Activated CD4-positive, alpha-beta memory T cell treated with anti-CD3 and anti-CD28 coated beads for 36 hours (primary cell): Measurements from ENCODE around the gene MTG2. TPM values are rescaled to one million over a fixed set of nuclear protein-coding genes. Genes with fewer than 3 reads are reported as not detected.

Source experiments
- CTCF ChIA-PET: fragments of 350-600 bp; sonication (Branson Sonifier 250); formaldehyde crosslinking; loops from one replicate; lab custom pipeline; 2021; ENCODE audit warnings: antibody characterized with exemption, inconsistent platforms; lab: Charles Lee
- POLR2A ChIA-PET: fragments of 350-600 bp; sonication (Branson Sonifier 250); formaldehyde crosslinking; loops from one replicate; lab custom pipeline; 2021; ENCODE audit warnings: antibody characterized with exemption; lab: Charles Lee
- DNase-seq: peaks from one replicate; pipeline ENCODE4 v3.0.0-alpha.2; 2020
- H3K27ac Mint-ChIP-seq: one replicate; pipeline ENCODE4 v1.8.0; 2021; ENCODE audit warnings: mixed read lengths
- H3K27me3 Mint-ChIP-seq: one replicate; pipeline ENCODE4 v1.8.0; 2021; ENCODE audit warnings: mixed read lengths
- H3K36me3 Mint-ChIP-seq: one replicate; pipeline ENCODE4 v1.8.0; 2021; ENCODE audit warnings: mixed read lengths
- H3K4me1 Mint-ChIP-seq: one replicate; pipeline ENCODE4 v1.8.0; 2021; ENCODE audit warnings: low read depth, mixed read lengths
- H3K4me3 Mint-ChIP-seq: one replicate; pipeline ENCODE4 v1.8.0; 2021; ENCODE audit warnings: mild to moderate bottlenecking, mixed read lengths
- H3K9me3 Mint-ChIP-seq: one replicate; pipeline ENCODE4 v1.8.0; 2021; ENCODE audit warnings: mixed read lengths
- intact Hi-C: fragments of 100-400 bp; cut with micrococcal nuclease; formaldehyde crosslinking; loops from one replicate; pipeline ENCODE4 v1.15.1; 2023
- total RNA-seq, 2 experiments: library from RNA; stranded (reverse); gene quantifications; one replicate each; pipeline ENCODE4 v1.2.3, GENCODE V29; 2021

The MTG2 gene
- total RNA-seq, 2 experiments from 2014 or later = 31.4 to 32.5 TPM

DNA sequence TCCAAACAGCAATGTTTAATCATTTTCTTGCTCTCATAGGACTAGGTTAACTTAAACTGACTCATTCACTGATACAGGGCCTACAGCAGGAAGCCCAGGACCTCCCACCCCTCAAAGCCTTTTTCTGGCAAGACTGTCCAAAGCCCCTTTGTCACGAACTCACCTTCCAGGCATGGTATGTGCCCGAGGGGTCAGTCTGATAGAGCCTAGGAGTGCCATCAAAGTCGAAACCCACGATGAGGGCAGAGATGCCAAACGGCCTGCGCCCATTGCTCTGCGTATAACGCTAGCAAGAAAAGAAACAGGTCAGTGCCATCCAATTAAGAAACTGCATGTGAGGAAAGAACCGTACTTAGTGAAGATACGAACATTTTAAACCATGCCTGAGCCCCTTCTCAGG, 43.9 kb upstream of the MTG2 start:
- intact Hi-C loops = no loop called here
- peaks cover 37% of the 10 kb centered on the region for H3K4me1 Mint-ChIP-seq
- no peaks in the 10 kb centered on the region for H3K9me3 Mint-ChIP-seq
- H3K4me3 Mint-ChIP-seq = no peak overlapping the region
- no peaks in the 10 kb centered on the region for H3K27me3 Mint-ChIP-seq
- DNase-seq = no peak
- H3K36me3 Mint-ChIP-seq = peaks cover 48% of the 10 kb centered on the region
- CTCF ChIA-PET = no interaction called here
- peak overlapping the region; percentile 54 for H3K27ac Mint-ChIP-seq
- POLR2A ChIA-PET = interaction anchor here (0.6 to 1.6 kb wide), 3 partner anchors 17 to 72 kb away, joined by 3 to 10 read pairs (median 3); partner anchors contain the start of genes LSM14B and MTG2

DNA sequence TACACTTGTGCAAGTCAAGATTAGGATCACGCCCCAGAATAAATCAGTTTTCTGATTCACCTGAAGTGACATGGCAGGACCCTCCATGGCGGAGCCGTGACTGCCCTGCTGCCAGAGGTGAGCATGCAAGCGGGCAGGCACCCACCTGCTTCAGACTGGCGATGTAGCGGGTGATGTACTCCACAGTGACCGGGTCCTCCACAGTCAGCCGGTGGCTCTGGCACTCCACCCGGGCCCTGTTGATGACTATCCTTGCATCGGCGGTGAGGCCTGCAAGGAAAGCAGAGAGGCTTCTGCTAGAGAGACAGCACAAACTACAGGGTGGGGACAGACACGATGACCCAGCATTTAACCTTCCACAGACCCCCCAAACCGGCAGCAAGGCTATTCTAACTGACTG, 43.2 kb upstream of the MTG2 start:
- ChIA-PET POLR2A (no interaction called here), CTCF (no interaction called here)
- H3K4me1 Mint-ChIP-seq = peaks cover 36% of the 10 kb centered on the region
- H3K4me3 Mint-ChIP-seq = no peak overlapping the region
- no peak for DNase-seq
- no peaks in the 10 kb centered on the region for H3K9me3 Mint-ChIP-seq
- no peaks in the 10 kb centered on the region for H3K27me3 Mint-ChIP-seq
- H3K36me3 Mint-ChIP-seq = peaks cover 46% of the 10 kb centered on the region
- peak overlapping the region; percentile 62 for H3K27ac Mint-ChIP-seq
- intact Hi-C loops = loop anchor here (5.0 kb wide), 1 partner anchor 248 kb away; the partner anchor contains the start of gene RPS21

DNA sequence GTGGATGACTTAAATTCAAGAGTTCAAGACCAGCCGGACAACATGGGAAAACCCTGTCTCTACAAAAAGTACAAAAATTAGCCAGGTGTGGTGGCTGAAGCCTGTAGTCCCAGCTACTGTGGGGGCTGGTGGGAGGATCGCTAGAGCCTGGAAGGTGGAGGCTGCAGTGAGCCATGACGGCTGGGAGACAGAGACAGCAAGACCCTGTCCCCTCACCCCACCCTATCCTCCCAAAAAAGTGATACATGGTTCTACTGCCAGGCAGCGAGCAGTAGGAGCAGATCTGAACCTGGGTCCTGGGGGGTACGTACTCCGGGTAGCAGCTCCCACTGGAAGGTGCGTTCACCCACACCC, 41.8 kb upstream of the MTG2 start:
- ChIA-PET POLR2A (interaction anchor here (1.1 to 3.6 kb wide), 3 partner anchors 20 to 77 kb away, joined by 3 to 15 read pairs (median 10); no protein-coding TSS in a partner anchor), CTCF (interaction anchor here (0.5 to 3.1 kb wide), 5 partner anchors 8 to 130 kb away, joined by 3 to 16 read pairs (median 8); partner anchors contain the start of gene LSM14B)
- DNase-seq = peak; percentile 23
- Mint-ChIP-seq H3K27me3 (no peaks in the 10 kb centered on the region), H3K36me3 (peaks cover 47% of the 10 kb centered on the region), H3K9me3 (no peaks in the 10 kb centered on the region), H3K4me3 (peak overlapping the region; percentile 93), H3K27ac (peak overlapping the region; percentile 94), H3K4me1 (peaks cover 50% of the 10 kb centered on the region)
- intact Hi-C loops = loop anchor here (5.0 kb wide), 1 partner anchor 246 kb away; the partner anchor contains the start of gene RPS21

- peaks cover 41% of the 10 kb centered on the region for H3K36me3 Mint-ChIP-seq
- peaks cover 50% of the 10 kb centered on the region for H3K4me1 Mint-ChIP-seq
Measured at GRCh38 chr20:62141397-62142251, 41.2 kb upstream of the MTG2 start.

DNA sequence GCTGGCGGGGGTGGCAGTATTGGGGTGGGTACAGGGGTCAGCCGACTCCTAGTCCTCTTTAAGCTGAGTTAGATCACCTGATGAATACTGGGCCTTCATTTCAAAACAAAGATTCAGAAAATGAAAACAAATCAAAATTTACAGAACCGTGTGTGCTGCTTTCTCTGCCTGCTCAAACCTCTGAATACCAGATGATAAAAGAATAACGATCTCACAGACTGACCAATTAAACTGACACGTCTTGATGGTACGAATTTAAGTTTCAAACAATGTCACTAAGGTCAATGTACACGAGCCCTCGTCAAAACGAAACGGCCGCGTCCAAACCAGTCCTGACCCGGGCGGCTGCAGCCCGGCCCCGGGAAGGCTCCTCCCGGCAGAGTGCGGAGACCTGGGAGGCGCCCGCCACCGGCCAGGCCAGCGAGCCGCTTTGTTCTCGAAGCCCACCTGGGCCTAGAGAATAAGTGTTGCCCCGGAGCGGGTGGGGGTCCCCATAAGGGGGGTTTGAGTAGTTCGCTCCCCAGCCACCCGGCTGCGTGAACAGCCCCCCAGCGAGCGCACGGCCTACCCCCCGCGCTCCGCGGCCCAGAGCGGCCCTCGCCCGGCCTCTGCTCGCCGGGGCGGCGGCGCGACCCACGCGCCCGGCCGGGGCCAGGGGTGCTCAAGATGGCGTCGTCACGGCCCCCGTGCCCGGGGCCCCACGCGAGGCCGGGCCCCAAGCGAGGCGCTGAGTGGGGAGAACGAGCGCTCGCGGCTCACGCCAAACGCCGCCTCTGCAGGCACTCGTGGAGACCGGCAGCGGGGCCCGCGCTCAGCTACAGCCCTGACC, 40.4 kb upstream of the MTG2 start:
- no peaks in the 10 kb centered on the region for H3K9me3 Mint-ChIP-seq
- DNase-seq = peak; percentile 27
- H3K36me3 Mint-ChIP-seq = peaks cover 38% of the 10 kb centered on the region
- CTCF ChIA-PET = interaction anchor here (0.9 to 3.1 kb wide), 7 partner anchors 10 to 131 kb away, joined by 3 to 16 read pairs (median 5); partner anchors contain the start of gene LSM14B
- intact Hi-C loops = loop anchor here (1.0 to 5.0 kb wide), 4 partner anchors 18 to 245 kb away; partner anchors contain the start of genes LSM14B, OSBPL2 and RPS21
- H3K4me3 Mint-ChIP-seq = peak overlapping the region; percentile 93
- POLR2A ChIA-PET = interaction anchor here (1.1 to 3.6 kb wide), 6 partner anchors 9 to 79 kb away, joined by 3 to 15 read pairs (median 7); partner anchors contain the start of gene TAF4
- no peaks in the 10 kb centered on the region for H3K27me3 Mint-ChIP-seq
- H3K4me1 Mint-ChIP-seq = peaks cover 57% of the 10 kb centered on the region
- peak overlapping the region; percentile 94 for H3K27ac Mint-ChIP-seq

More at GRCh38 chr20:62141397-62142251, 41.2 kb upstream of the MTG2 start:
- ChIA-PET CTCF (interaction anchor here (0.5 to 3.1 kb wide), 8 partner anchors 9 to 131 kb away, joined by 3 to 16 read pairs (median 4); partner anchors contain the start of gene LSM14B), POLR2A (interaction anchor here (0.7 to 3.6 kb wide), 5 partner anchors 18 to 101 kb away, joined by 3 to 15 read pairs (median 4); no protein-coding TSS in a partner anchor)
- DNase-seq = peak; percentile 52
- no peaks in the 10 kb centered on the region for H3K9me3 Mint-ChIP-seq
- peak overlapping the region; percentile 93 for H3K4me3 Mint-ChIP-seq
- peak overlapping the region; percentile 94 for H3K27ac Mint-ChIP-seq
- intact Hi-C loops = loop anchor here (1.0 to 5.0 kb wide), 3 partner anchors 19 to 246 kb away; partner anchors contain the start of genes LSM14B and RPS21
- no peaks in the 10 kb centered on the region for H3K27me3 Mint-ChIP-seq

DNA sequence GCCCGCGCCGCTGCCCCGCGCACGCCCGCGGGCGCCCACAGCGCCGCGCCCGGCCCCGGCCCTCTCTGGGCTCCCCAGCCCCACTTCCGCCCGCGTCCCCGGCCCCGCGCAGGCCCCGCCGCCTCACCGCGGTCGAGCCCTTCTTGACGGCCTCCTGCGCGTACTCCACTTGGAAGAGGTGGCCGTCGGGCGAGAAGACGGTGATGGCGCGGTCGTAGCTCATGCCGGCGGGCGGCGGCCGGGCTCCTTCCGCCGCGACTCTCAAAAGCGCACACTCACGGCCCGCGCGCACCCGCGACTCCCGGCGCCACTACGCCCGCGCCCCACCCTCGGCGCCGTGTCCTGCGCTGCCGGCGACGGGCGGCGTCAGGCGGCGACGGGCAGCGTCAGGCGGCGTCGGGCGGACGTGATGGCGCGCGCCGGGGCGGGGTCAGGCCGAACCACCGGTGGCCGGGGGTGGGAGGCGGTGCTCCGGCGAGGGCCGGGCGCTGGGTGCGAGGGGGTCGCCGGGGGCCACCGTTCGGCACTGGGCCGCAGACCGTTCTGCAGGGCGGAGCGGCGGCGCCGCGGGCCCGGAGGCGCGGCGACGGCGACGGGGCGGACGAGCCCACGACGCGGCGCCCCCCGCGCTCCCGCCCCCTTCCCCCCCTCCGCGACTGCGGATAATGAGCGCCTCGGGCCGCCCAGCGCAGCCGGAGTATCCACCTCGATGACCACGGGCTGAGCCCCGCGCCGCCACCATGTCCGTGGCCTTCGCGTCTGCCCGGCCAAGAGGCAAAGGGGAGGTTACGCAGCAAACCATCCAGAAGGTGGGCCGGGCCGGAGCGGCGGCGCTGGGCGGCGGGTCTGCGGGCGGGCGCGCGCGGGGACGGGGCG, 39.5 kb upstream of the MTG2 start, which contains the start of the genes PSMA7 and SS18L1:
Gene PSMA7 (minus strand): TSS at position 314 of the 876 bp plus-strand sequence. CDS start 91 bp downstream, at position 223.
Gene SS18L1 (plus strand): TSS at position 689 of the 876 bp plus-strand sequence. CDS start 52 bp downstream, at position 741.
- peak within 1 kb of the TSS; percentile 93 for H3K4me3 Mint-ChIP-seq
- H3K4me1 Mint-ChIP-seq = peaks cover 52% of the 10 kb centered on the region
- H3K27me3 Mint-ChIP-seq = no peaks in the 10 kb centered on the region
- peak within 1 kb of the TSS; percentile 94 for H3K27ac Mint-ChIP-seq
- DNase-seq = peak; percentile 88
- intact Hi-C loops = loop anchor here (1.0 to 5.0 kb wide), 3 partner anchors 17 to 244 kb away; partner anchors contain the start of genes OSBPL2 and RPS21
- H3K9me3 Mint-ChIP-seq = no peaks in the 10 kb centered on the region
- ChIA-PET CTCF (interaction anchor here (3.0 to 3.1 kb wide), 2 partner anchors 20 to 132 kb away, joined by 16 read pairs; partner anchors contain the start of gene LSM14B), POLR2A (interaction anchor here (1.3 to 3.6 kb wide), 4 partner anchors 9 to 77 kb away, joined by 3 to 15 read pairs (median 8); partner anchors contain the start of gene TAF4)
- H3K36me3 Mint-ChIP-seq = peaks cover 30% of the 10 kb centered on the region

GRCh38 chr20:62143957-62144825, 38.6 kb upstream of the MTG2 start:
- intact Hi-C loops = loop anchor here (1.0 to 5.0 kb wide), 3 partner anchors 17 to 243 kb away; partner anchors contain the start of genes OSBPL2 and RPS21
- ChIA-PET POLR2A (interaction anchor here (0.7 to 3.6 kb wide), 5 partner anchors 10 to 78 kb away, joined by 3 to 15 read pairs (median 4); partner anchors contain the start of gene TAF4), CTCF (interaction anchor here (0.6 to 3.0 kb wide), 3 partner anchors 12 to 76 kb away, joined by 3 to 16 read pairs (median 9); partner anchors contain the start of gene LSM14B)
- peak overlapping the region; percentile 76 for H3K4me3 Mint-ChIP-seq
- peaks cover 24% of the 10 kb centered on the region for H3K36me3 Mint-ChIP-seq
- no peaks in the 10 kb centered on the region for H3K27me3 Mint-ChIP-seq
- peak; percentile 70 for DNase-seq
- no peaks in the 10 kb centered on the region for H3K9me3 Mint-ChIP-seq
- H3K4me1 Mint-ChIP-seq = peaks cover 52% of the 10 kb centered on the region
- H3K27ac Mint-ChIP-seq = peak overlapping the region; percentile 60

GRCh38 chr20:62145688-62146018, 37.2 kb upstream of the MTG2 start:
- H3K9me3 Mint-ChIP-seq = no peaks in the 10 kb centered on the region
- H3K27ac Mint-ChIP-seq = no peak overlapping the region
- peaks cover 13% of the 10 kb centered on the region for H3K36me3 Mint-ChIP-seq
- intact Hi-C loops = no loop called here
- no peaks in the 10 kb centered on the region for H3K27me3 Mint-ChIP-seq
- peak overlapping the region; percentile 76 for H3K4me3 Mint-ChIP-seq
- CTCF ChIA-PET = interaction anchor here (1.5 kb wide), 1 partner anchor 11 kb away, joined by 9 read pairs; no protein-coding TSS in a partner anchor
- POLR2A ChIA-PET = interaction anchor here (1.4 kb wide), 1 partner anchor 14 kb away, joined by 4 read pairs; no protein-coding TSS in a partner anchor
- peaks cover 43% of the 10 kb centered on the region for H3K4me1 Mint-ChIP-seq
- DNase-seq = no peak

DNA sequence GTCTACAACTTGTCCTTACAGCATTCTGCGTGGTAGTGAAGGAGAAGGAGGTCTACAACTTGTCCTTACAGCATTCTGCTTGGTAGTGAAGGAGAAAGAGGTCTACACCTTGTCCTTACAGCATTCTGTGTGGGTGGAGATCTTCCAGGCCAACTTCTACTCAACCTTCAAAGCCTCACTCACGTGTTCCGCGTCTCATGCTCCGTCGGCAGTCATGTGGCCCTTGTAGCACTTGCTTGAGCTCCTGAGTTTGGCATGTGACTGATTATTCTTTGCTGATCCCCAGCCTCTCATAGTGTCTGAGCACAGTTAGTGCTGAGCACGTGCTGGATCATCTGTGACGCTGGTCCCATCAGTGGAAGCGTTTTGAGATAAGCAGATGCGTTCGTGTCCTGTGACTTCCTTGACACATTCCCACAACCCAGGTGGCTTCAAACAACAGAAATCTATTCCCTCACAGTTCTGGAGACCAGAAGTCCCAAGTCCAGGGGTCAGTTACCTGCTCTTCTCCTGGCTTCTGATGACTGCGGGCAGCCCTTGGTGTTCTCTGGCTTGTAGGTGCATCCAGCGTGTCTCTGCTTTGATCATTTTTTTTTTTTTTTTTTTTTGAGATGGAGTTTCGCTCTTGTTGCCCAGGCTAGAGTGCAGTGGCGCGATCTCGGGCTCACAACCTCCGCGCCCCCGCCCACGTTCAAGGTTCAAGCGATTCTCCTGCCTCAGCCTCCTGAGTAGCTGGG, 36.6 kb upstream of the MTG2 start:
- H3K4me1 Mint-ChIP-seq = peaks cover 38% of the 10 kb centered on the region
- peaks cover 10% of the 10 kb centered on the region for H3K36me3 Mint-ChIP-seq
- no peaks in the 10 kb centered on the region for H3K27me3 Mint-ChIP-seq
- ChIA-PET CTCF (no interaction called here), POLR2A (no interaction called here)
- H3K9me3 Mint-ChIP-seq = no peaks in the 10 kb centered on the region
- no peak for DNase-seq
- intact Hi-C loops = no loop called here
- H3K27ac Mint-ChIP-seq = no peak overlapping the region
- H3K4me3 Mint-ChIP-seq = no peak overlapping the region
